Measurements from ENCODE around the gene ARL15.

GRCh38 chr5:53877243-53877642, 433.1 kb downstream of the ARL15 start:
- TF ChIP-seq POLR2A (IDR thresholded peaks at IDR 0.05): no peak
- no peak for TF ChIP-seq CTCF (IDR thresholded peaks at IDR 0.05)
